ENCODE data around the gene STAC2.

- TF ChIP-seq CTCF (IDR thresholded peaks at IDR 0.05) (no peak), REST (IDR thresholded peaks at IDR 0.05; ENCODE audit: insufficient read depth in 1 of 2, low read depth in 2 of 2, low read length in 1 of 2) (no peak)
Observed at GRCh38 chr17:39191750-39192510, 33.8 kb downstream of the STAC2 start.
